Activated CD4-positive, alpha-beta memory T cell treated with anti-CD3 and anti-CD28 coated beads for 36 hours (primary cell): ENCODE results near the gene LIPA. TPM values are rescaled to one million over a fixed set of nuclear protein-coding genes. Genes with fewer than 3 reads are reported as not detected.
"Not testable (repeated sequence)": the region's sequence is repeated elsewhere in the genome, so short reads cannot be mapped to it uniquely, and the experiment has no call there.

Experiments
- CTCF ChIA-PET: fragments of 350-600 bp; sonication (Branson Sonifier 250); formaldehyde crosslinking; loops from one replicate; lab custom pipeline; 2021; ENCODE audit warnings: antibody characterized with exemption, inconsistent platforms; lab: Charles Lee
- POLR2A ChIA-PET: fragments of 350-600 bp; sonication (Branson Sonifier 250); formaldehyde crosslinking; loops from one replicate; lab custom pipeline; 2021; ENCODE audit warnings: antibody characterized with exemption; lab: Charles Lee
- DNase-seq: peaks from one replicate; pipeline ENCODE4 v3.0.0-alpha.2; 2020
- H3K27ac Mint-ChIP-seq: one replicate; pipeline ENCODE4 v1.8.0; 2021; ENCODE audit warnings: mixed read lengths
- H3K27me3 Mint-ChIP-seq: one replicate; pipeline ENCODE4 v1.8.0; 2021; ENCODE audit warnings: mixed read lengths
- H3K36me3 Mint-ChIP-seq: one replicate; pipeline ENCODE4 v1.8.0; 2021; ENCODE audit warnings: mixed read lengths
- H3K4me1 Mint-ChIP-seq: one replicate; pipeline ENCODE4 v1.8.0; 2021; ENCODE audit warnings: low read depth, mixed read lengths
- H3K4me3 Mint-ChIP-seq: one replicate; pipeline ENCODE4 v1.8.0; 2021; ENCODE audit warnings: mild to moderate bottlenecking, mixed read lengths
- H3K9me3 Mint-ChIP-seq: one replicate; pipeline ENCODE4 v1.8.0; 2021; ENCODE audit warnings: mixed read lengths
- intact Hi-C: fragments of 100-400 bp; cut with micrococcal nuclease; formaldehyde crosslinking; loops from one replicate; pipeline ENCODE4 v1.15.1; 2023
- total RNA-seq, 2 experiments: library from RNA; stranded (reverse); gene quantifications; one replicate each; pipeline ENCODE4 v1.2.3, GENCODE V29; 2021

Gene LIPA
- total RNA-seq, 2 experiments from 2014 or later, result 22.7 to 23.8 TPM

DNA sequence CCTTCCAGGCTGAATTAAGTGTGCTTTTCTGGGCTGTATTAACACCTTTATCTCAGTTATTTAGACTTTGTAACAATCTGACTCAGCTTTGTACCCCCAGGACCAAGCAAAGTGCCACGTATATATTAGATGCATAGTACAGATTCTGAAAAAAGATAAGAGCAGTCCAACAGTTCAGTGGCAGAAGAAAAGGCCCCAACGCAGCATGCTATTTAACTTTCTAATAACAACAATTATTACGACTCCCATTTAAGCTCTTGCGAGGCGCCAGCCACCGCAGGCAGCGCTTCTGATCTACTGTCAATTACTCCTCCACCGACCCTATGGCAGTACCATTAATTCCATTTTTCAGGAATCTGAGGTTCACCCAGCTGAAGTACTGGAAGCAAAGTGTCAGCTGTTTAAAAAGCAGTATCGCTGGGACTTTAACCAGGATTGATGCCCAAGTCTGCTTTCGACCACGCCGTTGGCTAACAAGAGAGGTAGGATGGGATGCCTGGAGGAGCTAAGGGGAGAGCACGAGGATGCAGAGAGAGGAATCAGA is 638 bp downstream of the LIPA start:
- peak overlapping the region; percentile 83 for H3K4me3 Mint-ChIP-seq
- H3K27me3 Mint-ChIP-seq, result no peaks in the 10 kb centered on the region
- ChIA-PET CTCF (interaction anchor here (0.6 to 2.5 kb wide), 7 partner anchors 10 to 311 kb away, joined by 3 to 18 read pairs (median 7); no protein-coding TSS in a partner anchor), POLR2A (no interaction called here)
- H3K36me3 Mint-ChIP-seq, result peaks cover 10% of the 10 kb centered on the region
- DNase-seq, result no peak
- intact Hi-C loops, result loop anchor here (1.0 to 10.0 kb wide), 7 partner anchors 34 to 1624 kb away; partner anchors contain the start of genes IFIT1, IFIT5, KIF20B and KLLN
- peaks cover 21% of the 10 kb centered on the region for H3K9me3 Mint-ChIP-seq
- peaks cover 30% of the 10 kb centered on the region for H3K4me1 Mint-ChIP-seq
- no peak overlapping the region for H3K27ac Mint-ChIP-seq

DNA sequence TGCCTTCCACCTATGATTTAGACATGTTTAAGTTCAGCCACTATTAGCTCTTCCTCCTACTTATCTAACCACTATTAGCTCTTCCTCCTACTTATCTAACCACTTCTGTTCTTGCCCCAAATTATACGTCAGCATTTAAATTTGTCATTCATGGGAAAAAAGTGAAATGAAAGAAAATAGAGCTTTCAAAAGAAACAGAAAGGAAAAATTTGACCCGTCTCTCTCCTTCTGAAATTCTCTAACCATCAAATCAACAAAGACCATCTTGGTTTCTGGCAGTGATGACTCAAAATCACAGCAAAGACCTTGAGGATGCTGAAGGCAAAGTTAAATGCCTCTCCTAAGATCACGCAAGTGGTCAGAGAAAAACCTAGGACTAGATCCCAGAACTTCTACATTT is 2.6 kb downstream of the LIPA start:
- intact Hi-C loops, result no loop called here
- Mint-ChIP-seq H3K9me3 (peaks cover 7% of the 10 kb centered on the region), H3K4me1 (peaks cover 24% of the 10 kb centered on the region), H3K36me3 (no peaks in the 10 kb centered on the region), H3K27me3 (no peaks in the 10 kb centered on the region), H3K4me3 (no peak overlapping the region), H3K27ac (peak overlapping the region; percentile 6)
- CTCF ChIA-PET, result interaction anchor here (0.6 to 1.3 kb wide), 3 partner anchors 220 to 319 kb away, joined by 3 read pairs; no protein-coding TSS in a partner anchor
- POLR2A ChIA-PET, result no interaction called here
- DNase-seq, result no peak

DNA sequence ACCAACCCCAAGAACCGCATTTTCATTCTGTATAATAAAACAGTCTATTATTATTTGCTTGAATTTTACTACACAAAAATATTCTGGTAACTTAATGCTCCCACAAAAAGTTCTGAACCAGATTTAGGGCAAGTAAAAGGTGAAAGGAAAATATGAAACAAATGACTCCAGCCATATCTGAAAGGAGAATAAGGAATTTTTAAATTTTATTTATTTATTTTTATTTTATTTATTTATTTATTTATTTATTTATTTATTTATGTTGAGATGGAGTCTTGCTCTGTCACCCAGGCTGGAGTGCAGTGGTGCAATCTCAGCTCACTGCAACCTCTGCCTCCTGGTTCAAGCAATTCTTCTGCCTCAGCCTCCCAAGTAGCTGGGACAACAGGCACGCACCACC is 4.0 kb downstream of the LIPA start:
- H3K27me3 Mint-ChIP-seq, H3K27ac Mint-ChIP-seq, intact Hi-C loops, DNase-seq, H3K36me3 Mint-ChIP-seq, POLR2A ChIA-PET, H3K9me3 Mint-ChIP-seq, H3K4me3 Mint-ChIP-seq: not testable (repeated sequence)
- peaks cover 24% of the 10 kb centered on the region for H3K4me1 Mint-ChIP-seq
- CTCF ChIA-PET, result interaction anchor here (1.1 kb wide), 1 partner anchor 11 kb away, joined by 4 read pairs; no protein-coding TSS in a partner anchor

DNA sequence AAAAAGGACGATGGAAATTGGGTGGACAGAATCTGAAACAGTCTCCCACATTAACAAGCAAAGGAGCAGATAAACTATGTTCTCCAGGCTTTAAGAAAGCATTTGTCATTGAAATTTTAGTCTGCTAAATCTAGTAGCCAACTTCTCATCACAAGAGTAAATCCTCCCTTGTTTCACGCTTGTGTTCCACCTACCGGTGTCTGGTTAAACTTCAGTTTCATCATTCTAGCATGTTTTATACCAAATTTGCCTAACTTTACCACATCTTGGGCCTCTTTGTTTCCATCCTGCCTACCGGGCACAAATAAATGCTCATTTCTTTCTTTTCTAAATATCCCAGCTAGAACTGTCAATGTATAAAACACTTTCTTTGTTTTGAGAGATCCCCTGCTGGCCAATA is 5.8 kb downstream of the LIPA start:
- intact Hi-C loops, result no loop called here
- no peak for DNase-seq
- no peaks in the 10 kb centered on the region for H3K36me3 Mint-ChIP-seq
- peaks cover 17% of the 10 kb centered on the region for H3K4me1 Mint-ChIP-seq
- H3K9me3 Mint-ChIP-seq, result no peaks in the 10 kb centered on the region
- no peak overlapping the region for H3K27ac Mint-ChIP-seq
- H3K27me3 Mint-ChIP-seq, result no peaks in the 10 kb centered on the region
- H3K4me3 Mint-ChIP-seq, result no peak overlapping the region
- ChIA-PET POLR2A (no interaction called here), CTCF (interaction anchor here (1.2 kb wide), 3 partner anchors 12 to 30 kb away, joined by 3 to 5 read pairs (median 5); no protein-coding TSS in a partner anchor)

DNA sequence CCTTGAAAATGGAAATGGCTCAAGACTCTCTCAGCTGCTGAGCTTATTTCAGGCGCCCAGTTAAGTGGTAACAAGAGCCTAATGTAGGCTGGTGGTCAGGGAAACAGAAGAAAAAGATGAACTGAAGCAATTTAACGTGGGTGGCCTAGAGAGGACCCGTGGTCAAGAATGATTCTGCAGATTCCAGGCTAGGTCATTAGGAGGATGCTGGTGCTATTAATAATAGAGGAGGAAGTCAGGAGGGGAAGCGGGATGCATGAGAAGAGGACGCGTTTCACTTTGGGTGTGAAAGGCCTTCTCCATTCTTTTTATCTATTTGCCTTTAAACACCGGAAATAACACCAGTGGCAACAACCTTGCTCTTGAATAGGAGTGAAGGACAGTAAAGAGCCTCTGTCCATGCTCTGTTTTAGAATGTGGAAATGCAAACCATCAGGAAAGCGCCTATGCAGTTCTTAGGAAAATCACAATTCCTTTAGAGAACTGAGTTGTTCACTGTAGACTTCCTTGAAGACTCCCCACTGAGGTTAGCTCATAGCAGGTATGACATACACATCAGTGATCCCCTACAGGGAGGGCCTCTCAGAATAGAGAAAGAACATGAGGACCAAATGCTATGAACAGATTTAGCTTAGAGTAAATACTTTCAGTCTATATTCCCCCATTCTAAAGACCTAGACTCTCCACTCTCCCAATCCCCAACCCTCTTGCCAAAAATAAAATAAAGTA is 8.6 kb downstream of the LIPA start:
- no peaks in the 10 kb centered on the region for H3K9me3 Mint-ChIP-seq
- peaks cover 3% of the 10 kb centered on the region for H3K36me3 Mint-ChIP-seq

DNA sequence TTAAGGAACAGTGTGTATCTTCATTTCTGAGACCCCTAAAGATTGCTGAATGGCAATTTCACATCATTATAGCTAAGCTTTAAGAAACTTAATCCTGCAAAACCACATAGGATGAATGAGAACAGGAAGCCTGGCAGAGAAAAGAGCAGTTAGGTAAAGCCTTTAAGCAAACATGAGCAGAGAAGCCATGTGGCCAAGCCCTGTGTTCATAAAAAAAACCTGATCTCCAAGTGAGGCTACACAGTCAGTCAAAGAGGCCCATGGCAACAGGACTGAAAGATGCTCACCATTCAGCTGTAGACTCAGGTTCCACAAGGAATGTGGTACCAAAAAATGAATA is 9.3 kb downstream of the LIPA start:
- POLR2A ChIA-PET, result no interaction called here

More for the DNA sequence above, 8.6 kb downstream of the LIPA start:
- Mint-ChIP-seq H3K4me1 (no peaks in the 10 kb centered on the region), H3K27ac (no peak overlapping the region), H3K27me3 (no peaks in the 10 kb centered on the region), H3K4me3 (no peak overlapping the region)
- intact Hi-C loops, result no loop called here
- no peak for DNase-seq
- CTCF ChIA-PET, result interaction anchor here (2.5 kb wide), 1 partner anchor 25 kb away, joined by 11 read pairs; no protein-coding TSS in a partner anchor
- POLR2A ChIA-PET, result no interaction called here

DNA sequence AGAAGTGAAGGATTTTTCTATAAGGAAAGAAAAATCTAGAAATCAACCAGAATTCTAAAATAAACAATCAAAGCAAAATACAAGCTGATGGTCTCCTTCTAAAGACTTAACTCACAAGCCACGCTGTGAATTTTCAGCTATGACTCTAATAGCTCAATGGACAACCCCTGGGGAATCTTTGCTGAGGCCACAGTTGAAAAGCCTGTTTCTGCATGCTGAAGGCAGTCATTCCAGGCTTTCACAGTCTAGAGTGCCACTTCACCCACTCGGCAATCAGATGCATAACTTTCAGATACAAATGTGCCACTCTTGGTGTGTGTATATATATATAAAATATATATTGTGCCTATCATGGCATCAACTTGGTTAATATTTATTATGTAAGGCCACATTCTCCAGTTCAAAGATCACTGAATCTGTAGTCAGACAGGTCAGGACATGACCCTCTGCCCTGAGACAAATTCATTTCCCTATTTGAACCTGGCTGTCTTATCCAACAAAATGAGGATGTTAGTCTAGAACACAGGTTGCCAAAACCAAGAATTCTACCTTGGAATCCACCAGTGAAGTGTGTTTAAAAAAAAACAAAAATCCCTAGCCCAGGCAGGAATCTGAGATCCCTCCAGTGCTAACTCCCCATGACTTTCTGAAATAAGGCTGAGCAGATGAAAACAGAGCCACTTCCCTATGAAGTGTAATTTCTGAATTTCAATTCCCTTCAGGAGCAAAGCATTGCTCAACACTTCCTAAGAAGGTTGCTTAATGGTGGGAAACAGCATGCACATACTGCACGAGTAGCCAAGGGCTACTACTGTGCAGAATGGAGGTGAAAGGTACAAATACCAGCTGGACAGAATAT is 9.9 kb downstream of the LIPA start:
- no peak overlapping the region for H3K4me3 Mint-ChIP-seq
- no peaks in the 10 kb centered on the region for H3K4me1 Mint-ChIP-seq
- POLR2A ChIA-PET, result no interaction called here
- no peak for DNase-seq
- CTCF ChIA-PET, result interaction anchor here (0.6 to 1.0 kb wide), 3 partner anchors 9 to 321 kb away, joined by 3 read pairs; no protein-coding TSS in a partner anchor
- H3K27ac Mint-ChIP-seq, result no peak overlapping the region
- intact Hi-C loops, result no loop called here
- peaks cover 3% of the 10 kb centered on the region for H3K36me3 Mint-ChIP-seq
- no peaks in the 10 kb centered on the region for H3K27me3 Mint-ChIP-seq
- no peaks in the 10 kb centered on the region for H3K9me3 Mint-ChIP-seq

More for the DNA sequence above, 9.3 kb downstream of the LIPA start:
- no peak overlapping the region for H3K27ac Mint-ChIP-seq
- CTCF ChIA-PET, result interaction anchor here (0.6 to 0.7 kb wide), 2 partner anchors 20 to 320 kb away, joined by 3 read pairs; no protein-coding TSS in a partner anchor
- intact Hi-C loops, result no loop called here
- H3K4me3 Mint-ChIP-seq, result no peak overlapping the region
- peaks cover 3% of the 10 kb centered on the region for H3K36me3 Mint-ChIP-seq
- DNase-seq, result no peak
- no peaks in the 10 kb centered on the region for H3K4me1 Mint-ChIP-seq
- H3K9me3 Mint-ChIP-seq, result no peaks in the 10 kb centered on the region
- no peaks in the 10 kb centered on the region for H3K27me3 Mint-ChIP-seq

DNA sequence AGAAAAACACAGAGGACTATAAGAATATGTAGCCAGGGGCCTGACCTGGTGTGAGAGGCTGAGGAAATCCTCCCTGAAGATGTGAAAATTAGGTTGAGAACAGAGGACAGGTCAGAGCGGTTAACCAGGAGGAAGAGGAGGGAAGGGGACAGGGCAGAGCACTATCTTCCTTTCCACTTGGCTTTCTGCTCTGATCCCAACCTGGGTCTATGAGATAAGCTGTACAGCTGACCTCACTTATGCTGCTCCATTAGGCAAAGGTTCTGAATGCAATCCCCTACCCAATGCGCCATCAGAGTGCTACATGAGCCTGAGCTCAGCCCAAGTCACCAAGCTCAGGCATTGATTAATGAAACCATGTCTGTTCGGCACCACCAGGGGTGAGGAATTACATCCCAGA is 10.5 kb downstream of the LIPA start:
- no peak overlapping the region for H3K4me3 Mint-ChIP-seq
- no peak for DNase-seq
- intact Hi-C loops, result no loop called here
- H3K27ac Mint-ChIP-seq, result no peak overlapping the region
- ChIA-PET CTCF (interaction anchor here (0.6 to 1.0 kb wide), 2 partner anchors 9 to 430 kb away, joined by 3 read pairs; no protein-coding TSS in a partner anchor), POLR2A (interaction anchor here (1.0 kb wide), 1 partner anchor 173 kb away, joined by 3 read pairs; the partner anchor contains the start of gene IFIT5)
- no peaks in the 10 kb centered on the region for H3K9me3 Mint-ChIP-seq
- peaks cover 3% of the 10 kb centered on the region for H3K36me3 Mint-ChIP-seq
- peaks cover 3% of the 10 kb centered on the region for H3K4me1 Mint-ChIP-seq
- H3K27me3 Mint-ChIP-seq, result no peaks in the 10 kb centered on the region

DNA sequence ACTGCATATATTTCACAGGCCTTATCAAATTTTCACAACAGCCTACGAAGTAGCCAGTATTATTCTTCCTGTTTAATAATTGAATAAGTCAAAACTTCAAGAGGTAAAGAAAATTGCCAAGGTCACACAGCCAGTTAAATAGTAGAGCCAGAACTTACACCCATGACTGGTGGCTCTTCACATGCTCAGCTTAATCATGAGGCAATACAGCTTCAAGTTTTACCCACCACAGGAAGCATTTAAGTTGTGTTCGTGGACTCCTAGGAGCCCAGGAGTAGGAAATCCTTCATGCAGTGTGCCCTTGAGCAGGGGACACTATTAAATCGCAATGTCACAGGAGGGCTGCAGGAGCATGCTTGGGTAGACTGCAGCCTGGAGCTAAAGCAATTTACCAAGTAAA is 11.1 kb downstream of the LIPA start:
- Mint-ChIP-seq H3K36me3 (peaks cover 3% of the 10 kb centered on the region), H3K9me3 (no peaks in the 10 kb centered on the region), H3K27me3 (no peaks in the 10 kb centered on the region), H3K4me1 (peaks cover 4% of the 10 kb centered on the region), H3K27ac (no peak overlapping the region), H3K4me3 (no peak overlapping the region)
- intact Hi-C loops, result no loop called here
- ChIA-PET POLR2A (interaction anchor here (1.0 kb wide), 1 partner anchor 173 kb away, joined by 3 read pairs; the partner anchor contains the start of gene IFIT5), CTCF (interaction anchor here (0.6 kb wide), 1 partner anchor 430 kb away, joined by 3 read pairs; no protein-coding TSS in a partner anchor)
- DNase-seq, result no peak

DNA sequence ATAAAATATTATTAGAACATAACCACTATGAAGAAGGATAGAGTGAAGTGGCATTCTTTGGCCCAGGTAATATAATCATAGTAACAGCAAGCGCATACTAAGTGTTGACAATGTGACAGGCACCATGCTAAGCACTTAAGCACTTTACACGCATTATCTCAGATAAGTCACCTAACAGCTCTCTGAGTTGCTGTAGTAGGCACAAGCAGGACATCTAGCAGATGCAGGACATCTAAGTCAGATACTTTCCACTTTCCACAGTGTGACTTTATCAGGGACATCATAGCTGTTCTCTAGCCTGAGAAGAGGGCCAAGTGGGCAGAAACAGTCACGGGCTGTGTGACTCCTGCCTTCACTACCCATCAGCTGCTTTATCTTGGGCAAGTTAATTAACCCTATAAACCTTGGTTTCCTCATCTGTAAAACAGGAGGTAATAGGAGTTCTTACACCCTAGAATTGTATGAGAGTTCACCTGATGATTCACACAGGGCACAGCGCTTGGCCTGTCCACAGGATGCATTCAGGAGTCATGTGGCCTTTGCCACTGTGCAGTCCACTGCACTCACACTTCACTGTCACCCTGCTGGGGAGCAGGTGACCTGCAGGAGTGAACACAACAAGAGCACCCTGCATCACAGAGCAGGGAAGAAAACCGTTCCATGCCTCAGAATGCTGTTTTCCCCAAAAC is 12.5 kb downstream of the LIPA start:
- H3K4me3 Mint-ChIP-seq, result no peak overlapping the region
- H3K27ac Mint-ChIP-seq, result no peak overlapping the region
- CTCF ChIA-PET, result interaction anchor here (1.1 kb wide), 1 partner anchor 22 kb away, joined by 3 read pairs; no protein-coding TSS in a partner anchor
- POLR2A ChIA-PET, result interaction anchor here (0.6 kb wide), 1 partner anchor 1716 kb away, joined by 3 read pairs; no protein-coding TSS in a partner anchor
- intact Hi-C loops, result no loop called here
- H3K36me3 Mint-ChIP-seq, result peaks cover 3% of the 10 kb centered on the region
- DNase-seq, result no peak
- no peaks in the 10 kb centered on the region for H3K27me3 Mint-ChIP-seq
- H3K4me1 Mint-ChIP-seq, result peaks cover 10% of the 10 kb centered on the region
- no peaks in the 10 kb centered on the region for H3K9me3 Mint-ChIP-seq

DNA sequence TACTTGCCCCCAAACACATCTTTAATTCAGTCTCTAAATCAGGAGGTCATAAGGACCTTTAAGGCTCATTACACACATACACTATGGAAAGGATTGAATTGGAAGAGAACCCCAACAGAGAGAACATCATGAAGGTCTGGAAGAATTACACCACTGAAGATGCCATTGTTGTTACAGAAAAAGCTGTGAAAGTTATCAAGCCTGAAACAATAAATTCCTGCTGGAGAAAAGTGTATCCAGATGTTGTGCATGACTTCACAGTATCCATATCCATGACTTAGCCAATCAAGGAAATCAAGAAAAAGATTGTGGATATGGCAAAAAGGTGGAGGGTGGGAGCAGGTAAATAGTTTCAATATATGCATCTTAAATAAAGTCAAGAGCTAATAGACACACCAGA is 13.7 kb downstream of the LIPA start:
- Mint-ChIP-seq H3K27ac (no peak overlapping the region), H3K27me3 (no peaks in the 10 kb centered on the region), H3K4me3 (no peak overlapping the region), H3K36me3 (peaks cover 6% of the 10 kb centered on the region), H3K9me3 (no peaks in the 10 kb centered on the region), H3K4me1 (peaks cover 10% of the 10 kb centered on the region)
- DNase-seq, result no peak
- POLR2A ChIA-PET, result no interaction called here
- intact Hi-C loops, result no loop called here
- CTCF ChIA-PET, result interaction anchor here (1.1 to 1.2 kb wide), 2 partner anchors 19 to 20 kb away, joined by 3 to 4 read pairs; no protein-coding TSS in a partner anchor
